Skeletal muscle tissue (tissue), 4 donors: ENCODE results near the gene GLYATL1. TPM values are rescaled to one million over a fixed set of nuclear protein-coding genes. Genes with fewer than 3 reads are reported as not detected.

Source experiments
- H3K27ac ChIP-seq: one replicate; pipeline ENCODE4 v1.7.0; 2013; ENCODE audit warnings: mild to moderate bottlenecking, low read depth, low read length, inconsistent platforms
- H3K27me3 ChIP-seq, 3 donors: one replicate each; pipeline ENCODE4 v1.7.0; 2013; ENCODE audit warnings: low read length in 3 of 3; ENCODE audit not compliant: control insufficient read depth in 3 of 3, insufficient read depth in 3 of 3
- H3K36me3 ChIP-seq, 3 donors: one replicate each; pipeline ENCODE4 v1.7.0; 2013; ENCODE audit warnings: low read length in 3 of 3; ENCODE audit not compliant: control insufficient read depth in 3 of 3, insufficient read depth in 3 of 3
- H3K4me1 ChIP-seq, 3 donors: one replicate each; pipeline ENCODE4 v1.7.0; 2013; ENCODE audit warnings: low read length in 3 of 3, mild to moderate bottlenecking in 3 of 3; ENCODE audit not compliant: control insufficient read depth in 3 of 3, insufficient read depth in 3 of 3
- H3K4me3 ChIP-seq, 3 donors: one replicate each; pipeline ENCODE4 v1.7.0; 2013; ENCODE audit warnings: low read length in 3 of 3
- H3K9ac ChIP-seq, 3 donors: one replicate each; pipeline ENCODE4 v1.7.0; 2013; ENCODE audit warnings: low read length in 3 of 3, mild to moderate bottlenecking in 3 of 3, moderate library complexity in 2 of 3, low read depth in 1 of 3
- H3K9me3 ChIP-seq, 3 donors: one replicate each; pipeline ENCODE4 v1.7.0; 2013; ENCODE audit warnings: low read length in 3 of 3; ENCODE audit not compliant: control insufficient read depth in 3 of 3
- total RNA-seq: library from RNA; depleted of rRNA; stranded (reverse); fragments of >200 nt; gene quantifications from one replicate; pipeline ENCODE4 v1.2.3, GENCODE V29; 2014
- donor health status: Osteomylitis.

Gene GLYATL1
- total RNA-seq, 1 donor from 2014 or later: not detected

DNA sequence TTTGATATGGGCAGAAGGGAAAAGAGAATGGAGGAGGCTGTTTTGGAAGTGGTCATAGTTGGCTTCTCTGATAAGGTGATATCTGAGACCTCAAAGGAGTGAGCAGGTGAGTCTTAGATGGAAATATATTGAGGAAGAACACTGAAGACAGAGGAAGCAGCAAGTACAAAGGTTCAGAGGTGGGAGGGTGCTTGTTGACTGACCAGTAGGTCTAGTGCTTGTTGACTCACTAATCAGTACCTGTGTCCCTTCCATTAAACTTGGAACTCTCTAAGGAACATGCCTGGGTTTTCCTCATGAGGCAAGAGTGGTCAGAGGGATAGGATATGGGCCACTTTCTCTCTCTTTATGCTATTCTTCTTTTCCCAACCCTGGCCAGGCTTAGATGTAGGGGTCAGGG lies 25.6 kb upstream of the GLYATL1 start:
- Histone ChIP-seq H3K4me1 (no peaks in the 10 kb centered on the region), H3K27ac (no peak overlapping the region), H3K27me3 (no peaks in the 10 kb centered on the region), H3K36me3 (no peaks in the 10 kb centered on the region), H3K4me3 (no peak overlapping the region), H3K9ac (no peak overlapping the region), H3K9me3 (peaks cover 0 to 3% (median 0%) of the 10 kb centered on the region in 3 donors)

DNA sequence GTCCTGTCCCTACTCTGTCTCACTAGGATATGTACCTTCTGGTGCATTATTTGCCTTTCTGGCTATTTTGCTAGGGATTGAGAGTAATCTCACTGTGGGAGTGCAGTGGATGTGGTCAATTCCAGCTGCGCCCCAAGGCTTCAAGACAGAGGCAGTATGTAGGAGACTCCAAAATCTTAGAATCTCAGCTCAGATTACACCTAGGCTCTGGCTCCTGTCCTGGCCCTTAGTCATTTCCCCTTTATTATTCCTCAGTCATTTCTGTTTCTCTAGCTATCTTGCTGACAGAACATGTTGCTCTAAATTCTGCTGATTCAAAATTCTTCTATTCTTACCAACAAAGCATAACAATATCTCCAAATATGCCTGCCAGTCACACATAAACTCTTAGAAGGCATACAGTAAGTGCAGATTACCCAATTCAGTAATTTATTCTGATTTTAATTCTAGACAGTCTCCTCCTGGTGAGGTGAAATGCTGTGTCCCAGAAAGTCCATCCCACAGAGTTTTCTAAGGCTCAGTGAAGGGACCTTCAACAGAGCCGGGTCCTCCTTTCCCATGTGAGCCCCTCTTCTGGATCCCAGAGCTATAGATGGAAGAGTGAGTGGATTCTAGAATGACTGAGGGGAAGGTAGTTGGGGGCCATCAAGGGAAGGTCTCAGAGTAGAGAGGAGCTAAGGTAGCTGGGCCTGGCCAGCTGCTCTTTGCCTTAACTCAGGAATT lies 24.3 kb upstream of the GLYATL1 start:
- Histone ChIP-seq H3K9ac (no peak overlapping the region), H3K36me3 (no peaks in the 10 kb centered on the region), H3K4me1 (no peaks in the 10 kb centered on the region), H3K4me3 (no peak overlapping the region), H3K27ac (no peak overlapping the region), H3K9me3 (peaks cover 0 to 3% (median 0%) of the 10 kb centered on the region in 3 donors), H3K27me3 (no peaks in the 10 kb centered on the region)

DNA sequence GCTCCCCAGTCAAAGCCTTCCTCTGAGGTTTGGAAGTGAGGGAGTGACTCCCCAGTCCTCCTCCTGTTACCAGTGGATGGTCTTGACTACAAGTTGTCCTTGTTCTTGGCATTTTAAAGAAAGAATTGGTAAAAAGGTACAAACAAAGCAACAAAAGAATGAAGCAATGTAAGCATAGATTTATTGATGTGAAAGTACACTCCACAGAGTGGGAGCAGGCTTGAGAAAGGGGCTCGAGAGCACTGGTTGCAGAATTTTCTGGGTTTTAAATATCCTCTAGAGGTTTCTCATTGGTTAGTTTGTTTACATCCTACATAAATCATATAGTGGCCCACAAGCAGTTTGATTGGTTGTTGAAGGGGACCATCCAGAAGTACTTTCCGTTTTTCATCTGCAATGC lies 22.7 kb upstream of the GLYATL1 start:
- peaks cover 0 to 3% (median 0%) of the 10 kb centered on the region in 3 donors for H3K9me3 ChIP-seq
- no peak overlapping the region for H3K9ac ChIP-seq
- no peaks in the 10 kb centered on the region for H3K36me3 ChIP-seq
- no peak overlapping the region for H3K27ac ChIP-seq
- H3K27me3 ChIP-seq: no peaks in the 10 kb centered on the region
- no peak overlapping the region for H3K4me3 ChIP-seq
- no peaks in the 10 kb centered on the region for H3K4me1 ChIP-seq

DNA sequence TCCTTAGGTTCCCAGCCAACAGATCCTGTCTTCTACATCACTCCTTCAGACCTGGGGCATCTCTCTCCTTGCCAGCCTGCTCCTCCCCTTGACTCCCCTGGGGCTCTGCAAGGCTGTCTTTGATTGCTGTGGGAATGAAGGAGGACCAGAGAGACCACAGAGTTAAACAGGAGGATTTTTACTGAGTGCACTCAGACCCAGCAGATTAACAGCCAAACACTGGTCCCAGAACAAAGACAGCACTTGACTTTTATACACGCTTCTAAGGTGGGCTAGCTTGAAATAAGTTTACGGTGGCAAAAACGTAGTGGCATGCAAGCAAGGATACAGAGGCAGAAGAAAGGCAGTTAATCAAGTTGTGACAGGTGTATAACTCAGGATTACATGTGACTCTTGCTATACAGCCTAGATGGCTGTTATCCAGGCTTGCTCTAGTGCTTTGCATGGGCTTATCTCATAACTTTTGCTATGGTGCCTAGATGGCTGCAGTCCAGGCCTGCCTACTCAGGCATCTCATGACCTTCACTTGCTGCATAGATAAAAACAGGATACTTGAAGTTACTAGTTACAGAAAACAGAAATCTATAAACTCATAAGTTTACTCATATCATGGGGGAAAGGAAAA lies 22.0 kb upstream of the GLYATL1 start:
- H3K36me3 ChIP-seq: no peaks in the 10 kb centered on the region
- no peaks in the 10 kb centered on the region for H3K4me1 ChIP-seq
- peaks cover 0 to 3% (median 0%) of the 10 kb centered on the region in 3 donors for H3K9me3 ChIP-seq
- H3K27me3 ChIP-seq: no peaks in the 10 kb centered on the region
- H3K9ac ChIP-seq: no peak overlapping the region
- no peak overlapping the region for H3K4me3 ChIP-seq
- H3K27ac ChIP-seq: no peak overlapping the region

DNA sequence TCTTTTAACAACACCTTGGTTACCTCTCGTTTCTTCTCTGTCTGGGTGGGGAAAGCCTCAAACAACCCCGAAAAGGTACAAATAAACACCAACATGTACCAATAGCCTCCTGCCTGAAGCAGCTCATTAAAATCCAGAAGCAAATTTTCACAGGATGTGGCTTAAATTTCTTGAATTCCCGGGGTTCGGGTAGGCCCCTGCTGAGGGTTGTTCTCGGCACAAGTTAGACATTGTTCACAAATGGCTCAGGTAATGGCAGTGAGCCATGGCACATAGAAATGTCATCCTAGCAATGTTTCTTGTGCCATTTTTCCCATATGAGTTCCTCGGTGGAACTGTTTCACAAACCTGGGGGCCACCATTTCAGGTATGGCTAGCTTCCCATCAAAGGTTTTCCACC lies 19.7 kb upstream of the GLYATL1 start:
- no peak overlapping the region for H3K4me3 ChIP-seq
- H3K9ac ChIP-seq: no peak overlapping the region
- H3K27me3 ChIP-seq: peaks cover 0 to 3% (median 0%) of the 10 kb centered on the region in 3 donors
- no peaks in the 10 kb centered on the region for H3K36me3 ChIP-seq
- no peaks in the 10 kb centered on the region for H3K4me1 ChIP-seq
- peaks cover 0 to 3% (median 0%) of the 10 kb centered on the region in 3 donors for H3K9me3 ChIP-seq
- H3K27ac ChIP-seq: no peak overlapping the region

DNA sequence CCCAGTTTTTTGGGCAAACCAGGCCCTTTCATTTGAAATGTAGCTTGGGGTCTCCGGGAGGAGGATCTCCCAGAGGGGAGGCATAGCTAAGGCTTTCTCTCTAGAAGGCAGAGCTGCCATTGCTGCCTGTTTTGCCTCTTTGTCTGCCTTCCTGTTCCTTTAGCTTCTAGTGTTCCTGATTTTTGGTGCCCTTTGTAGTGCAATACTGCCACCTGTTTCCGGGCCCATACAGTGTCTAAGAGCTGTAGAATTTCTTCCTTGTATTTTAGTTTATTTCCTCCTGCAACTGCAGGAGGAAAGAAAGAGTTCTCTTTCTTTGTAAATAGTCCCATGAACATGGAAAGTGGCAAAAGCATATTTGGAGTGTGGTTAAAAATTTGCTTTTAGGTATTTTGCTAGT lies 19.3 kb upstream of the GLYATL1 start:
- Histone ChIP-seq H3K27me3 (peaks cover 0 to 3% (median 0%) of the 10 kb centered on the region in 3 donors), H3K9me3 (peaks cover 0 to 3% (median 0%) of the 10 kb centered on the region in 3 donors), H3K4me1 (no peaks in the 10 kb centered on the region), H3K9ac (no peak overlapping the region), H3K27ac (no peak overlapping the region), H3K4me3 (no peak overlapping the region), H3K36me3 (no peaks in the 10 kb centered on the region)

DNA sequence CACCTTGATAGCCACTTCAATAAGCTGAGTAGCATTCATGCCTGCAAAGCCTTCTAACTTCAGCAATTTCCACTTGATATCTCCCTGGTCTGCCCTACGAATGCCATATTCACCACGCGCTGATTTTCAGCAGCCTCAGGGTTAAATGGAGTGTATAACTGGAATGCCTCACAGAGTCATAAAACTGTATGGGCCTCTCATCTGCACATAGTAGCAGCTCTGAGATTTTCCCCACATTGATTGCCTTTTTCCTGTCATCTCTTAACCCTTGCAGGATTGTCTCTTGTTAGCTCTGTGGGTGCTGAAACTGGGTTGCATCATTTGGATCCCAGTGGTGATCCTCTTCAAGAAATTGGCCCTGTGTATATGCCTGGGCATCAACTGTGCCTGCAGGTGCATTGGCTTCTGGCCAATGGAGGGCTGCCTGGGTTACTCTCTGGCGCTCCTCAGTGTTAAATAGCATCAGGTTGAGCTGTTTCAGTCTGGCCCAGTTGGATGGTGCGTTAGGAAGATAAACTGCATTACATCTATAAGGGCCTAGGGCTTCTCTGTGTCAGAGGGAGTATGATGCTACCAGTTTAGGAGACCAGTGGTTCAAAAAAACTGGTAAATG lies 17.4 kb upstream of the GLYATL1 start:
- H3K4me3 ChIP-seq: no peak overlapping the region
- no peaks in the 10 kb centered on the region for H3K4me1 ChIP-seq
- H3K9me3 ChIP-seq: peaks cover 0 to 3% (median 0%) of the 10 kb centered on the region in 3 donors
- no peak overlapping the region for H3K9ac ChIP-seq
- peaks cover 0 to 3% (median 0%) of the 10 kb centered on the region in 3 donors for H3K27me3 ChIP-seq
- H3K36me3 ChIP-seq: no peaks in the 10 kb centered on the region
- no peak overlapping the region for H3K27ac ChIP-seq

DNA sequence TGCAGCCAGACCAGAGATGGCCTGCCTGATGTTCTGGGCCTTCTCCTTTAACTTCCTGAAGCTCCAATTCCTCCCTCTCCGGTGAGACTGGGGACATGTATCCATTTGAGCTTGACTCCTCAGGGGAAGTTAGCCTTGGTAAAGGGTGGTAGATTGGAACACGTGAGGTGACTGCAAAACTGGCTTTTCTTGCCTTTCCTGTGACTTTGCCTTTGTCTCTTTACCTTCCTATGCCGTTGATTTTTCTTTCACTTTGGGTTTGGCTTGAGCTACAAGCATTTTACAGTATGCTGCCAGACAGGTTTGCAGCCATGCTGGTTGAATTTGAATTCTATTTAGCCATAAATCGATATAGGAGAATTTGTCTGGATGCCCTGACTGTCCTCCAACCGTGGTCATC lies 16.8 kb upstream of the GLYATL1 start:
- no peaks in the 10 kb centered on the region for H3K9me3 ChIP-seq
- H3K36me3 ChIP-seq: no peaks in the 10 kb centered on the region
- H3K4me3 ChIP-seq: no peak overlapping the region

DNA sequence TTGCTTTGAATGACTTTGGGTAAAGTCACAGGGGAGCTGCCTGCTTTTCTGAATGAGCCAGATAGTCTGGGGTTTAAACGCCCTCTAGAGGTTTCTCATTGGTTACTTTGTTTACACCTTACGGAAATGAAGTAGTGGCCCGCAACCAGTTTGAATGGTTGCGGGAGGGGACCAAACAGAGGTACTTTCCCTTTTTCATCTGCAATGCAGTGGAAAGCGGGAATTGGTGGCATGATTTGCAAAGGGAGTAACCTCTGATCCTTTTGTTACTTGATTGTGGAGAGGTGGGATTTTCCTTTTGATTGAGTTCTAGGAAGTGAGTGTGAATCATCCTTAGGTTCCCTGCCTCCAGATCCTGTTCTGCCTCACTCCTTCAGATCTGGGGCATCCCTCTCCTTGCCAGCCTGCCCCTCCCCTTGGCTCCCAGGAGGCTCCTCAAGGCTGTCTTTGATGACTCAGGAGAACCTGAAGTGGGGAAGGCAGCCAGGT lies 15.9 kb upstream of the GLYATL1 start:
- H3K9me3 ChIP-seq: no peaks in the 10 kb centered on the region
- no peaks in the 10 kb centered on the region for H3K36me3 ChIP-seq
- H3K4me3 ChIP-seq: no peak overlapping the region
- no peak overlapping the region for H3K9ac ChIP-seq
- H3K4me1 ChIP-seq: peaks cover 0 to 9% (median 0%) of the 10 kb centered on the region in 3 donors
- no peak overlapping the region for H3K27ac ChIP-seq
- peaks cover 0 to 4% (median 3%) of the 10 kb centered on the region in 3 donors for H3K27me3 ChIP-seq

More for the DNA sequence above, 16.8 kb upstream of the GLYATL1 start:
- Histone ChIP-seq H3K4me1 (peaks cover 0 to 3% (median 0%) of the 10 kb centered on the region in 3 donors), H3K27ac (no peak overlapping the region), H3K27me3 (peaks cover 0 to 3% (median 0%) of the 10 kb centered on the region in 3 donors), H3K9ac (no peak overlapping the region)

DNA sequence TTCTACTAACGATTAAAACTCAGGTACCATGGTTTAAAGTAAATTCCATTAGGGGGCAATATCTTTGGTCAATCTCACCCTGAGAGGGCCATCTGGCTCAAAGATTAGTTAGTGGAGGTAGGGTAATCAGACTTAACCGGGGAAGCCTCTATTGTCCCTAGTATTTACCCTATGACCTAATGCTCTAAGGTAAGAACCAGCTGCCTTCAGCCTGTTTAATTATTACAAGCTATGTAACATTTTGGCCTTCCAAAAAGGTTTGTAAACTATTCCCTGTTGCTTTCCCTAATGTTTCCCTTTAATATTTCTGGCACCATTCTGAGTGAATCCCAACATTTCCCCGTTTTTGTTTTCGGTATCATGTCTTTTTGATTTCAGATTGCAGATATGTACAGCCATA lies 15.1 kb upstream of the GLYATL1 start:
- no peaks in the 10 kb centered on the region for H3K9me3 ChIP-seq
- no peak overlapping the region for H3K27ac ChIP-seq
- H3K9ac ChIP-seq: no peak overlapping the region
- no peak overlapping the region for H3K4me3 ChIP-seq
- peaks cover 0 to 6% (median 3%) of the 10 kb centered on the region in 3 donors for H3K27me3 ChIP-seq
- peaks cover 0 to 9% (median 0%) of the 10 kb centered on the region in 3 donors for H3K4me1 ChIP-seq
- no peaks in the 10 kb centered on the region for H3K36me3 ChIP-seq
